Right renal pelvis (tissue), 4 donors: ENCODE measurements around the gene ESPN. TPM values are rescaled to one million over a fixed set of nuclear protein-coding genes. Genes with fewer than 3 reads are reported as not detected.

Experiments
- DNase-seq, 4 donors: peaks; one replicate each; pipeline ENCODE4 v3.0.0-alpha.2; 2013; ENCODE audit warnings: low read depth in 4 of 4, low spot score in 3 of 4, missing footprints in 1 of 4
- polyA plus RNA-seq, 4 donors: library from polyadenylated mRNA; unstranded; fragments of 120-200 nt; gene quantifications; one replicate each; pipeline ENCODE4 v1.2.1, GENCODE V29; 2013; ENCODE audit not compliant: insufficient read length in 4 of 4

Gene ESPN
- polyA plus RNA-seq, 4 donors, result 10.1 to 21.6 (median 16.9) TPM

DNA sequence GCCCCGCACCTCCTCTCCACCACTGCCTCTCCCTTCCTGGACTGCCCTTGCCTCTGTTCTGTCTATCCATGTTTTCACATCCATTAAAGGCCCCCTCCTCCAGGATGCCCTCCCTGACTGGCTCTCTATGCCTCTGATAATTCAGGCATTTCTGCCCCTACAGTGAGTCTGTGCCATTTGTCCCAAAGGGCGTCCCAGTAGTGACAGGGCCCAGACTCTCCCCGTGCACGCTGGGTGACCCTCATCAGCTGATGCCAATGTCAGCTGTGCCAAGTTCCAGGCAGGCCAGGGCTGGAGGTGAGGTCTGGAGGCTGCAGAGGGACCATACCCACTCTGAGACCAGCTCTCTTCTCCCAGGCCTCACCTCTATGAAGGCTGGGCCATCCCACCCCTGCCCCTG is 70.1 kb downstream of the ESPN start:
- DNase-seq, result no peak

GRCh38 chr1:6495041-6495441 is 70.5 kb downstream of the ESPN start:
- no peak for DNase-seq

DNA sequence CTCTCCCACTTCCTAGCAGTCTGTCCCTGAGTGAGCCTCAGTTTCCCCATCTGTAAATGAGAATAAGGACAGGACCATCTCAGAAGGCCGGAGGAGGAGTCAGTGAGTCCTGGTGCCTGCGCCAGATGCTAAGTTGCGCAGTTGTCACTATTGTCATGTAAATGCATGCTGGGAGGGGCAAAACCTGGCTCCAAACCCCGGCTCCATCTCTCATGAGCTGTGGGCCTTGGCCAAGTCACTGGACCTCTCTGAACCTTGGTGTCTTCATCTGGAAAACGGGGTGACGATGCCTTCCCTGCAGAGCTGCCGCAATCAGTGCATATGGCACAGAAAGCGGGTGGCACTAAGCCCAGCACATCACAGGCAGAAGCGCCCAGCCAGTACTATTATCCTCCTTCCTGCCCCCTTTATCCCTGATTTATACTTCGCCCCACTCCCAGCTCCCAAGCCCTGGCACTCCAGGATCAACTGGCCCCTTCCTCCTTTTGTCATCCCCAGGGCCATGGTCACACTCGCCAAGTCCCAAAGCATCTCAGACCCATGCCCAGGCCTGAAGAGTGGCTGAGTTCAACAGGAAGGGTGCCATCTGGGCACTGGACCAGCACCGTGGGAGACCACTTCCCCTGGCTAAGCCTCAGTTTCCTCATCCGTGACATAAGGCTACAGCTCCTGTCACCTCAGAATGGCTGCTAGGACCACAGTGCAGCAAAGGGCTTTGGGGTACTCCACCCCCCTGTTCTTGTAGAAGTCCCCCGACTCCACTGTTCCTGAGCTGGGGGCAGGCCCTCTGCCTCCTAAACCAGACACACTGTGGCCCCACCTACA is 71.2 kb downstream of the ESPN start:
- no peak for DNase-seq

GRCh38 chr1:6496365-6496721 is 71.8 kb downstream of the ESPN start:
- no peak for DNase-seq

DNA sequence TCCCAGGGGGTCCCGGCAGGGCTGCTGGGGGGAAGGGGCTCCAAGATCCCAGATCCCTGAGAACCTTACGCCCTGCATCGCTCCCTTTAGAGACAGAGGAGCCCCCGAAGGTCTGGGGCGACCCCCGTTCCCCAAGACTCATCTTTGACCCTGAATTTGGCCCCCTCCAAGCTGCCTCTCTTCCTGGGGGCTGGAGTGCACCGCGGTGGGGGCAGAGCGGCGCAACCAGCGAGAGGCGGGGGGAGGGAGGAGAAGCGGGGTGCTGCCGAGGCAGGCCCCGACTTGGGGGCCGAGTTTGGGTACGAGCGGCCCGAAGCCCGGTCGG is 72.3 kb downstream of the ESPN start:
- no peak for DNase-seq

DNA sequence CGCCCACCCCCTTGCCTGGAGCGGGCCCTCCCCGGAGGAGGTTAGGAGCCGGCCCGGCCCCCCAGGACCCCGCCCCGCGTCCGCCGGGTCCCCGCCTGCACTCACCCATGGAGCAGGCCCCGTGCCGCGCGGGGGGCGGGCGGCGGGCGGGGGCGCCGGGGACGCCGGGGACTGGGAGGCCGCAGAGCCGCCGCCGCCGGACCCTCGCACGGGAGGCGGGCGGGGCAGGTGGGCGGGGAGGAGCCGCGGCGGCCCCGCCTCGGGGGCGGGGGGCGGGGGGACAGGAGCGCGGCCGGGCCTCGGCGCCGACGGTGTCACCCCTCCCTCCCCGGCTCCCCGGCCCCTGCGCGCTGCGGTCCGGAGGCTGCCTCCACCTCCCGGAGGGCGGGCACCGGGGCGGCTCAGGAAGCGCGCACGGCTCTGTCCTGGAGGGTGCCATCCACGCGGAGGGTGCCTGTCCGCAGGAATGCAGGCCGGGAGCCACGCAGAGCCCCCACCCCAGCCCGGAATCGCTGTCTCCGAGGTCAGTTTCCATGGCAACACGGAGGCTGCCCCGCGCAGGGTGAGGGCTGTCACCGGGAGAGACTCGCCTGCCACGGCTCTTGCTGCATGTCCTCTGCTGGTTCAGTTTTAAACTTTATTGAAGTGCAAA is 72.8 kb downstream of the ESPN start:
- DNase-seq, result no peak

- no peak for DNase-seq
Observed at GRCh38 chr1:6497867-6498575, 73.4 kb downstream of the ESPN start.

DNA sequence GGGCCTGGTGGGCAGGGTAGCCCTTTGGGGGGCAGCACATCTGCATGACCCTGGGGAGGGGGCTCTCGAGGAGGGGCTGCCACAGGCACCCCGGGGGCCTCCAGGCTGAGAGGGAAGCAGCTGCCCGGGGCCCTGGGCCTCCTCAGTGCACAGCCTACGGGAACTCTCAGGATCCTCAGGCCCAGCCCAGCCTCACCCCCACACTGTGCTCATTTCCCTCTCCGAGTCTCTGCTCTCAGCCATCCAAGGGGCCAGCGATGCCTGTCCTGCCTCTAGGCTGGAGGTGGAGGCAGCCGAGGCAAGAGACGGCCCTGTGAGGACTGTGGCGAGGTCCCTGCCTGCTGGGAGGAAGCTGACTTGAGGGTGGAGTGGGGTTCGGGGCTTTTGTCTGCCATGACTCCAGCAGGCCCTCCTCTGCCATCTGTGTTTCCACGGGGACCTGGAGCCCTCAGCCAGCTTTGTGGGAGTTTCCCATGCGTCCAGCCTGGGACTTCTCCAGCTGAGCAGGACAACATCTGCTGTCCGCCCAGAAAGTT is 74.1 kb downstream of the ESPN start:
- DNase-seq, result no peak

- DNase-seq, result no peak
Observed at GRCh38 chr1:6499296-6499695, 74.7 kb downstream of the ESPN start.

DNA sequence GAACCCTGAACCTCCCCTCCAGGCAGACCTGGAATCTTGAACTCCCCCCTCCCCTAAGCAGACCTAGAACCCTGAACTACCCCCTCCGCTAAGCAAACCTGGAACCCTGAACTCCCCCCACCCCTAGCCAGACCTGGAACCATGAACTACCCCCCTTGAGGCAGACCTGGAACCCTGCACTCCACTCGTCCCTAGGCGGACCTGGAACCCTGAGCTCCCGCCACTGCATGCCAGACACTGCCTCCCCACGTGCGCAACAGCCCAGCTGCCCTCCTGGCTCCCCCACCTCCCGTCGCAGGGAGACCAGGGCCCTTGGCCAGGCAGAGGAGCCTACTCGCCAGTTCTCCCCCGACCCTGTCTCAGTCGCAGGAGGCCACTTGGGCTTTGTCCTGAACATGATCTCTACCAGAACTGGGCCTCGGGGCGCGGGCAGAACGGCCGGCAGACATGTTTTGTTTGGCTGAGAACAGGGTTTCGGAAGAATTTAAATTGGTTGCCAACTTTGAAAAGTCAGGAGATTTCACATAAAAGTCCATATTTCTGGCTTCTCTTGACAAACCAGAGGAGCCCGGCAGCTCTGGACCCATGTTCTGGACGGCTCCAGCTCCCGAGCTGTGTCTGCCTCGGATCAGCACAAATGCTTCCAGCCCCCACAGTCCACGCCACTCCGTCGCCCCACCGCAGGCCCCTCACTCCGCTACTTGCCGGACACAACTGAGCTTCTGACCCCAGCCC is 76.1 kb downstream of the ESPN start:
- DNase-seq, result no peak

GRCh38 chr1:6501279-6501813 is 76.8 kb downstream of the ESPN start:
- no peak for DNase-seq

DNA sequence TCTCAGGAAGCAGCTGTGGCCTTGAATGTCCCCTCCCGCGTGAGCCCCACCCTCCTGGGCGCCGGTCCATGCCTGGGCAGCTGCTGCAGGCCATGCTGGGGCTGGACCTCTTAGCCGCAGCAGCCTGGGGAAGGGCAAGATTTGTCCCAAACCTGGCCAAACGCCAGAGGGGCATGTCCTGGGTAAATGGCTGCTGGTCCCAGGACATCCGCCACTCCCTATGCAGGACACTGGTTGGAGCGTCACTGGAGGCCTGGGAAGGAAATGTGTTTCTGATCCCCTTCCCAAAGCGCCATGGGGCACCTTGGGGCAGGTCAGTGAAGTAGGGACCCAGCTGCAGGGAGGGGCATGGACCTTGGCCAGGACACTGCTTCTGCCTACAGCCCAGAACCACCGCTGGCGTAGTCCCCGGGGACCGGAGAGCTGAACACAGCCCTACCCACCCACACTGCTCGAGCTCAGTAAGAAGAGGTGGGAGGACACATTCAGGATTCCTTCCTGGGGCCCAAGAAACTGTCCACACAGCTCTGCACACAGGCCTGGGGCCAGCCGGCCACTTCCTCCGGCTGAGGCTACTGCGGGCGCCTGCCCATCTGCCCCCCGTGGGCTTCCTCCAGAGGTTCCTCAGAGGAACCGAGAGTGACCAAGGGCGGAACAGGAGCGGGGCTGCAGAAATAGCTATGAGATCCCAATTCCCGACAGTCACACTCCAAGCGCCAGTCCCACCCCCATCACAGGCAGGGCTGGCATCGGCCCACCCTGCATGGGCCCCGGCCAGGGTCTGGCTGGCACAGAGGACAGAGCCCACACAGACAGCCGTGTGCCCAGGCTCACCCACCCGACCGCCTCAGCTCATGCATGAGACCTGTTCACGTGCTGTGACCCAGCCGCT is 77.7 kb downstream of the ESPN start:
- no peak for DNase-seq

GRCh38 chr1:6503884-6504602 is 79.5 kb downstream of the ESPN start:
- no peak for DNase-seq

GRCh38 chr1:6504887-6505286 is 80.3 kb downstream of the ESPN start:
- DNase-seq, result no peak

GRCh38 chr1:6505367-6506209 is 81.0 kb downstream of the ESPN start:
- no peak for DNase-seq

- no peak for DNase-seq
Observed at GRCh38 chr1:6506210-6507036, 81.8 kb downstream of the ESPN start.

DNA sequence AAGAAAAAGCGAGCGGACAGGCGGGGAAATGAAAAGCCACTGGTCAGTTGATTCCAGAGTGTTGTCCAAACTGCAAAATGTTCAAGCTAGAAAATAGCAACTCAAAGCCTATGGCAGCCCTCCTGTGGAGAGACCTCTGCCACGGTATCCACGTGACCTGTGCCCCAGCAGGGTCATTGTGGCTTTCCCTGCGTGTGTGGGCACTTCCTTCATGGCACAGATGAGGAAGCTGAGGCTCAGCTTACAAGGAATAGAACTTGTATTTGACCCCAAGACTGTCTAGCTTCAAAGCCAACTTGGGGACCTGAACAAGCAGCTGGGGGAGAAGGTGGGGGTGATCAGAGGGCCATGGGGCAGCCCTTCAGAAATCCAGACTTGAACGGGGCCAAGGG is 82.5 kb downstream of the ESPN start:
- DNase-seq, result no peak
